CD4-positive, alpha-beta T cell treated with Interleukin-15 for 4 hours (primary cell): ENCODE data around the gene TMEM229B.
"Not testable (repeated sequence)": the region's sequence is repeated elsewhere in the genome, so short reads cannot be mapped to it uniquely, and the experiment has no call there.

Source experiments
- DNase-seq: peaks from one replicate; pipeline ENCODE4 v3.0.0-alpha.2; 2020; ENCODE audit warnings: low spot score

TMEM229B gene

GRCh38 chr14:67453575-67454300 lies 34.8 kb downstream of the TMEM229B start:
- DNase-seq: no peak

GRCh38 chr14:67451667-67452066 lies 36.9 kb downstream of the TMEM229B start:
- not testable (repeated sequence) for DNase-seq

GRCh38 chr14:67449096-67449495 lies 39.4 kb downstream of the TMEM229B start:
- DNase-seq: no peak

GRCh38 chr14:67447033-67447381 lies 41.5 kb downstream of the TMEM229B start:
- DNase-seq: no peak

DNA sequence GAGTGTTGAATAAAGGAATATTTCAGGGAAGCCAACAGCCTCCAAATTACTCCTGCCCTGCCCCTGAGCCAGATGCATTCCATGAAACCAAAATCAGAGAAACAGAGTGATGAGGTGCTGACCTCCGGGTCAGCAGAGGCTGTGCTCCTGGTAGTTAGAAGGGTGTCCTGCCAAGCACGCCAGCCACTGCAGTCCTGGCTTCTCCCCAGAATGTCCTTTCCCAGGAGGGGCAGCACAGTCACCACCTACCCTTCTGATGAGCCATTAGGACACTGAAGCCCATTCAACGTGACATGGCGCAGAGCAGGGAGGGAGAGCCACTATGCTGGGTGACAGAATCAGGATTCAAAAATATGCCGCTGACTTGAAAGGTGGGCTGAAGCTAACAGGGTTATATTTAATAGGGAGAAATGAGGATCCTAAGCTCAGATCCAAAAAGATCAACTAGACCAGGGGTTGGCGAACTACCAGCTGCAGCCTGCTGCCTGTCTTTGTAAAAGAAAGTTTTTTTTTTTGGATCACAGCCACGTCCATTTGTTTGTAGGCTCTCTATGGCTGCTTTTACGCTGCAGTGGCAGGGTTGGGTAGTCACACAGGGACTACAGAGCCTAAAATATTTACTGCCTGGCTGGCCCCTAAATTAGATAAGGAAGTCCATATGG lies 42.0 kb downstream of the TMEM229B start:
- DNase-seq: no peak

DNA sequence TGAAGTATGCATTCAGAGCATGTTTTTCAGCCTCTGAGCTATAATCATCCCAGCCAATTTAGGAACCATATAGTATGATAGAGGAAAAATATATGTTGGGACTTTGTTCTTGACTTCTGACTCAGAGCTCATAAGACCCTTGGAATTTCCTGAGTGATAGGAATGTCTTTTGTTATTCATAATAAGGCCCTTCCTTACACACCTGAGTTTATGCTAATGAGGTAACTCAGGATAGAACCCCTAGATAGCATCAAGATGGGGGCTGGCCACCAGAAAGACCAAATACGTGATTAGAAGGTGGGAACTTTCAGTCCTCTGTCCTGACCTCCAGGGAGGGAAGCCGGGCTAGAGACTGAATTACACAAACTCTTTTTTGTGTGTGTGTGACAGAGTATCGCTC lies 44.1 kb downstream of the TMEM229B start:
- DNase-seq: no peak

DNA sequence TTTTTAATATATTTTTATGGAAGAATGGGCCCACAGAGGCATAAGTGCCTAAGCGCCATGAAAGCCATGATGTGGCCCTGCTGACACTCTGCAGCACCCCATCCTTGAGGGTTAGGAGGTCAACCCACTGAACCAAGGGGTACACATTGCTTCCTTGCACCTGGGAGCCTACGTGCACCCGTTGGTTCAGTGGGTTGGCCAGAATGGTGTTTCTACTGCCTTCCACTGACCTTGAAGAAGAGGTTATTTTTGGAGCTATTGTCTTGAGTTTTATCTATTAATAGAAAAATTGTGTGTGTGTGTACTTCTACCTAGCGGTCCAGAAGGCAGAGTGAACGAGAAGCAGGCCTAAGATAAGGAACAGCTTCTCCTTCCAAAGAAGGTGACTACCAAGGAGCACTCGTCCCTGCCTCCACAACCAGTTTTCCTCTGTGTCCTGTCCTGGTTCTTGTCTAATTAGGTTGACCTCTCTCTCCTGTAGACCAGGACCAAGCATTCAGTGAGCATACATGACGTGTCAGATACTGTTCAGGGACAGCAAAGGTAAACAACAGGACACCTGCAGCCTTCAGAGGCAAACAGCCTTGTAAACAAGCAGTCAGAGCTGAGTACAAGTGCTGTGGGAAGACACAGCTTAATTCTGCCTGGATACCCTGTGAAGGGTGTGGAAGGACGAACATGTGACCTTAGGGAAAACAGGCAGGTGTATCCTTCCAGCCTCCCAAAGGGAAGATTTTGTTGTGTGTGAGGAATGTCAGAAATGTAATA lies 46.2 kb downstream of the TMEM229B start:
- no peak for DNase-seq

DNA sequence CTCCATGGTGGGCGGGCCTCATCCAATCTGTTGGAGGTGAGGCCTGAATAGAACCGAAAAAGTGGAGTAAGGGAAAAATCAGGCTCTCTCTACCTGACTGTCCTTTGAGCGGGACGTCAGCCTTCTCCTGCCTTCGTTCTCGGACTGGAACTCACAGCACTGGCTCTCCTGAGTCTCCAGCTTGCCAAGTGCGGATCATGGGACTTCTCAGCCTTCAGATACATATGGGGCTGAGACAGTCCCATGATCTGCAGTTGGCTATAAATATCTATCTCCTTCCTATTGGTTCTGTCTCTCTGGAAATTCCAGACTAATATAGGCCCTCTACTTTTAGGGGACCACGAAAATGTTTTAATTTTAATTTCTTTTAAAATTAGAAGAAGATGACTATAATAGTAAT lies 46.8 kb downstream of the TMEM229B start:
- DNase-seq: no peak

DNA sequence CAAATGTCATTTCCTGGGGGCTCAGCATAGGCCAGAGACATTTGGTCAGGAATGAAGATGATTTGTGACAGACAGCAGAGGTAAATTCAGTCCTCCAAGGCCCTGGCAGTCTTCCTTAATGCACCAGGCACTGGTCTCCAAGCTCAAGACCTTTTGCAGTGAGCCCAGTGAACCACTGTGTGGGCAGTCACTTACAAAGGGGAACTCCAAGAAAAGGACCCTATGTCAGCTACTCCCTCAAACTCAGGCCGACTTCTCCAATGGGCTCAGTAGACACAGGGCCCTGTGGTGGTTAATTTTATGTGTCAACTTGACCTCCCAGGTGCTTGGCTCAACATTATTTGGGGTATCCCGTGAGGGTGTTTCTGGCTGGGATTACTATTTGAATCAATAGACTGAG lies 47.3 kb downstream of the TMEM229B start:
- DNase-seq: no peak

DNA sequence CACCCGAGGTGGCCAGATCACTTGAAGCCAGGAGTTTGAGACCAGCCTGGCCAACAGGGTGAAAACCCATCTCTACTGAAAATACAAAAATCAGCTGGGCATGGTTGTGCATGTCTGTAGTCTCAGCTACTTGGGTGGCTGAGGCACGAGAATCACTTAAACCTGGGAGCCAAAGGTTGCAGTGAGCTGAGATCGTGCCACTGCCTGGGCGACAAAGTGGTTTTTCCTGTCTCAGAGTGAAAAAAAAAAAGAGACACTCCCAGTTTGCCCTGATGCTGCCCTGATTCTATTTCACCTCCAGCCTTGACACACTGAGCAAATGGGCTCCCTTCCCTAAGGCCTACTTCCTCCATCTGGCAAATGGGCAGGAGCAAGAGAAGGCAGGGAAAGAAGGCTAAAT lies 48.0 kb downstream of the TMEM229B start:
- DNase-seq: no peak

GRCh38 chr14:67438969-67439368 lies 49.6 kb downstream of the TMEM229B start:
- DNase-seq: no peak

- DNase-seq: no peak
Observed at GRCh38 chr14:67436006-67436866, 52.3 kb downstream of the TMEM229B start.

- no peak for DNase-seq
Observed at GRCh38 chr14:67435603-67436002, 52.9 kb downstream of the TMEM229B start.

DNA sequence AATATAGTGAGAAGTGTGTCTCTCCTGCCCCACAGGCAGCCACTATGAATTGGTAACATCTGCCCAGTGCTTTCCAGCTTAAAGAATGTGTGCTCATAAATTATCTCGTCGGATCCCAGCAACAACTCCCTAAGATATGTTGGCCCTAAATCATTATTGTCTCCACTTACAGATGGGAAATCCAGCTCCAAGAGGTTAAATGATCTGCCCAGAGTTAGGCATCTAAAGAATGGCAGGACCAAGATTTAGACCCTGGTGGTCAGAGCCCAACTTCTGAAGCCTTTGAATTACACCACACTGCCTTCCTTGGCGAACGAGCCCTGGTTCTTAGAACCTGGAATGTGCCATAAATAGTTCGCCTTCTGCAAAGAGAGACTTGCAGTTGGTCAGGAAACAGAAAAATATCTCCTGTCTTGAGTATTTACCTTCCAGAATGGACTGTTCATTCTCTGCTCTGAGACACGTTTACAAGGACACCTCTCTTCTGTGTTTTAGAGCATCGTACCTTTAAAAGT lies 56.4 kb downstream of the TMEM229B start:
- DNase-seq: no peak

GRCh38 chr14:67429510-67430205 lies 58.9 kb downstream of the TMEM229B start:
- DNase-seq: no peak

DNA sequence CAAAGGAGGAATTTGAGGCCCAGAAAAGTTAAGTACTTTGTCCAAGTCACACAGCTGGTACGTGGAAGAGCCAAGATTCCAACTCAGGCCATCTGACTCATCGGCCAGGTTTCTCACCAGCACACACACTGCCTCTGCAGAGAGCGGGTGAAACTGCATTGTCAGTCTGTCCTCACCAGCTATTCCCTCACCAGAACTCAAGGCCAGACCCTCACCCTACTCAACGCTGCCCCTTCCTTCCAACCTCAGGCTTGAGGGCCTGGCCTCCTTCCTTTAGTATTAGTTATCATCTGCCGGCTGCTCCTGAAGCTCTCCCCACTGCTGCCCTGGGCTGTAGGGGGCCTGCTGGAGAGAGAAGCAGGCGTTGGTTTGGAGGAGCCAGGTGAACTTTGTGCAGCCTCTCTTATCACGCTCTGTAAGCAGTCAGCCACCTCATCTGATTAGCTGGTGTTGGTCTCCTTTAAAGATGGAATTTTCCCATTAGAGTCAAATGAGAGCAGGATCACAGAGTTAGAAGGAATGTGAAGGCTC lies 60.0 kb downstream of the TMEM229B start:
- DNase-seq: no peak

GRCh38 chr14:67426983-67427606 lies 61.4 kb downstream of the TMEM229B start:
- peak; percentile 76 for DNase-seq

- DNase-seq: no peak
Observed at GRCh38 chr14:67426161-67426560, 62.4 kb downstream of the TMEM229B start.

DNA sequence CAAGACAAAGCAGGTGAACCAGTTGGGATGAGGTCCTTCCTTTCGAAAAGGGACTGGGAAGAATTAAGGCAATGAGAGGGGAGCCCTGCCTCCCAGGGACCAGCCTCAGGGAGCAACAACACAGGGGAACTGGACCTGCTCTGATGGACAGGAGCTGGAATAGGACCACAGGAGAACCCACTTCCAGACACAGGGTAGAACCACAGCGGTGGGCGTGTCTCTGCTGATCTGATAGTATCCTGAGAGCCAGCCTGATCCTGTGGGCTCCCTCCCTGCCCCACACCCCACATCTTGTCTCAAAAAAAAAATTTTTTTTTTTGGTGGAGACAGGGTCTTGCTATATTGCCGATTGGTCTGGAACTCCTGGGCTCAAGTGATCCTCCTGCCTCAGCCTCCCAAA lies 62.9 kb downstream of the TMEM229B start:
- no peak for DNase-seq

DNA sequence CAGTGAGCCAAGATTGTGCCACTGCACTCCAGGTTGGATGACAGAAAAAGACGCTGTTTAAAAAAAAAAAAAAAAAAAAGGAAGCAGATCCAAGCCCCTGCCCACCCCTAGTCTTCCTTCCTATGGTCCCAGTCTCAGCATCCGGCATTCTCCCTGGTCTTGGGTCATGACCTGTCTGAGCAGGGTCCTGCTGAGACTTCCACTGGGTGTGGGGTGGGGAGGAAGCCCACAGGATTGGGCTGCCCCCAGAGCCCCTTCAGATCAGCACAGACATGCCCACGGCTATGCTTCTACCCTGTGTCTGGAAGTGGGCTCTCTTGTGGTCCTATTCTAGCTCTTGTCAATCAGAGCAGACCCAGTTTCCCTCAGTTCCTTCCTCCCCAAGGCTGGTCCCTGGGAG lies 64.0 kb downstream of the TMEM229B start:
- DNase-seq: no peak

DNA sequence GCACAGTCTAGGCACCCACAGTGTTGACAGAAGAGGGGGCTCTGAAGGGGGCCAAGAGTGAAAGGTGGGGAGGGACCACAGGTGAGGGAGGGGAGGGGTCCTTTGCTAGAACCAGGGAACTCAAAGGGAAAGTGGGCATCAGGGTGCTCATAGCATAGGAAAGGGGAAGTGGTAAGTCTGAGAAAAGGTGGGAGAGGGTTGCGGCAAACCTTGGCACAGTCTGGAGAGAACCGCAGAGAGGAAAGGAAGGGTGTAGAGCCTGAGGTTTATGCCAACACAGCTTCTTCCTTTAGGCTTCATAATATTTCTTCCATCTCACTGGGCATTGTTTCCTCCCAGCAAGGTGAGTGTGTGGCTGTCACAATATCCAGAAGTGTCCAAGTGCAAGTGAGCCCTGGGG lies 65.1 kb downstream of the TMEM229B start:
- DNase-seq: no peak
